ENCODE data around the gene C12orf42. TPM values are rescaled to one million over a fixed set of nuclear protein-coding genes. Genes with fewer than 3 reads are reported as not detected.

Gene C12orf42
- total and polyA plus RNA-seq, 10 of the 15 experiments (the other 5 are each of a cell fraction or from before 2014, with no cell fraction given): 1.4 to 7.0 (median 2.4) TPM

DNA sequence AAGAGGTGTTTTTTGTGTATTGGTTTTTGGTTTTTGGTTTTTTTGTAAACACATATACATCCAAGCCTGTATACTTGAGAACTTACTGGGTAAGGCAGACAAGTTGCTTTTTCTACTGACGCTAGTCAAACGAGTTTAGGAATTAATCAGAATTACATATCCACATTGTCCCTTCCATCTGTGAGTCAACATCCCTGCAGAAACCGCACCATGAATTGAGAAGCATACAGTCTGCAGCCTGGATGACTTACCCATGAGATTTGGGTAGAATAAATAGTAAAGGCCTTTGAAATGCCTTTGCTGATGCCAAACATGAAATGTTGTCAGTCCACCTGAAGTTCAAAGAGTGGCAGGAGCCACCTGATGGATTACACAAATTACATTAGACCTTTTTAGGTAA, 21.4 kb upstream of the C12orf42 start:
- Histone ChIP-seq H4K20me1 (ENCODE audit: control insufficient read depth, insufficient read depth) (no peaks in the 10 kb centered on the region), H3K27me3 (replicated peaks in 1 of 2; ENCODE audit: control insufficient read depth in 2 of 2, insufficient read depth in 2 of 2, low read length in 1 of 2) (no peaks in the 10 kb centered on the region), H3K27ac (ENCODE audit: control insufficient read depth, insufficient read depth) (no peak overlapping the region), H3K4me1 (ENCODE audit: control insufficient read depth, insufficient read depth, low read length) (no peaks in the 10 kb centered on the region), H3K9ac (ENCODE audit: control insufficient read depth, insufficient read depth, low read length) (no peak overlapping the region), H3K4me3 (no peak overlapping the region), H3K36me3 (ENCODE audit: control insufficient read depth in 2 of 2, insufficient read depth in 2 of 2, low read length in 1 of 2) (no peaks in the 10 kb centered on the region), H3K9me3 (replicated peaks; ENCODE audit: control insufficient read depth, insufficient read depth, low read length) (peaks cover 1% of the 10 kb centered on the region; the same call in 2 of the 3 replicates), H2AFZ (ENCODE audit: control insufficient read depth, low read depth, low read length) (no peak overlapping the region), H3K79me2 (ENCODE audit: control insufficient read depth, insufficient read depth, low read length) (no peaks in the 10 kb centered on the region), H3K4me2 (ENCODE audit: control insufficient read depth, insufficient read depth) (no peak overlapping the region)
- in situ Hi-C loops (cut with MboI) (no loop called here), intact Hi-C loops (cut with micrococcal nuclease; ENCODE audit: unreplicated experiment) (no loop called here)
- ChIA-PET POLR2A (no interaction called here), SMC1A (ENCODE audit: uncharacterized antibody, unreplicated experiment) (interaction anchor here (0.9 to 2.2 kb wide), 4 partner anchors 10 to 13 kb away, joined by 3 to 6 read pairs (median 4); no protein-coding TSS in a partner anchor), RAD21 (ENCODE audit: unreplicated experiment) (no interaction called here), CTCF (interaction anchor here (1.0 to 1.3 kb wide), 3 partner anchors 9 to 31 kb away, joined by 3 read pairs; no protein-coding TSS in a partner anchor)
- no peak for DNase-seq (ENCODE audit: low read depth, low spot score)
- TF ChIP-seq RBBP5 (conservative IDR thresholded peaks at IDR 0.05) (no peak), NR2C2 (IDR thresholded peaks at IDR 0.05; ENCODE audit: borderline replicate concordance, control insufficient read depth, insufficient read length, low read depth) (no peak), SREBF1 (IDR thresholded peaks at IDR 0.05; ENCODE audit: low read length) (no peak), RAD21 (IDR thresholded peaks at IDR 0.05; ENCODE audit: insufficient read depth, low read depth, low read length) (no peak), MEF2A (IDR thresholded peaks at IDR 0.05; ENCODE audit: insufficient read depth, low read depth, low read length) (no peak), WRNIP1 (IDR thresholded peaks at IDR 0.05; ENCODE audit: borderline replicate concordance, low read depth, low read length) (no peak), HDGF (IDR thresholded peaks at IDR 0.05) (no peak), ATF7 (IDR thresholded peaks at IDR 0.05; ENCODE audit: low read depth) (no peak), YY1 (IDR thresholded peaks at IDR 0.05; ENCODE audit: low read depth, low read length) (no peak), EED (IDR thresholded peaks at IDR 0.05; ENCODE audit: low read depth) (no peak), RUNX3 (IDR thresholded peaks at IDR 0.05; ENCODE audit: low read length) (no peak), NBN (IDR thresholded peaks at IDR 0.05) (no peak), KAT2A (conservative IDR thresholded peaks at IDR 0.05; ENCODE audit: control insufficient read depth, low read depth, low read length) (no peak), SMAD1 (IDR thresholded peaks at IDR 0.05; ENCODE audit: low read depth, partially characterized antibody) (no peak), BCL11A (IDR thresholded peaks at IDR 0.05; ENCODE audit: low read depth, low read length) (no peak), NR2F1 (conservative IDR thresholded peaks at IDR 0.05) (no peak), RCOR1 (conservative IDR thresholded peaks at IDR 0.05; ENCODE audit: low read depth, low read length) (no peak)
- TF ChIP-seq, protein P1, sequence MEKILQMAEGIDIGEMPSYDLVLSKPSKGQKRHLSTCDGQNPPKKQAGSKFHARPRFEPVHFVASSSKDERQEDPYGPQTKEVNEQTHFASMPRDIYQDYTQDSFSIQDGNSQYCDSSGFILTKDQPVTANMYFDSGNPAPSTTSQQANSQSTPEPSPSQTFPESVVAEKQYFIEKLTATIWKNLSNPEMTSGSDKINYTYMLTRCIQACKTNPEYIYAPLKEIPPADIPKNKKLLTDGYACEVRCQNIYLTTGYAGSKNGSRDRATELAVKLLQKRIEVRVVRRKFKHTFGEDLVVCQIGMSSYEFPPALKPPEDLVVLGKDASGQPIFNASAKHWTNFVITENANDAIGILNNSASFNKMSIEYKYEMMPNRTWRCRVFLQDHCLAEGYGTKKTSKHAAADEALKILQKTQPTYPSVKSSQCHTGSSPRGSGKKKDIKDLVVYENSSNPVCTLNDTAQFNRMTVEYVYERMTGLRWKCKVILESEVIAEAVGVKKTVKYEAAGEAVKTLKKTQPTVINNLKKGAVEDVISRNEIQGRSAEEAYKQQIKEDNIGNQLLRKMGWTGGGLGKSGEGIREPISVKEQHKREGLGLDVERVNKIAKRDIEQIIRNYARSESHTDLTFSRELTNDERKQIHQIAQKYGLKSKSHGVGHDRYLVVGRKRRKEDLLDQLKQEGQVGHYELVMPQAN (conservative IDR thresholded peaks at IDR 0.05): no peak
- no peak for ATAC-seq
- BruUV-seq (replicated peaks): no TSS peak
- no peak for FAIRE-seq
- 41% methylated on average over 3 of the region's 3 CpGs for WGBS (ENCODE audit: insufficient coverage, insufficient replicate concordance, low lambda C conversion rate, missing lambda C conversion rate)

All from GM12878 (cell line).